Activated T-helper 1 cell treated with Interleukin-2 at 50 U/mL for 16 hours (primary cell): ENCODE data around the gene COG3.

ENCODE experiments used
- DNase-seq: peaks from one replicate; pipeline ENCODE4 v3.0.0-alpha.2; 2020; ENCODE audit warnings: low read depth

COG3 gene

GRCh38 chr13:45446181-45446580 is 18.6 kb upstream of the COG3 start:
- DNase-seq, result no peak

- no peak for DNase-seq
Observed at GRCh38 chr13:45447050-45447661, 17.6 kb upstream of the COG3 start.

GRCh38 chr13:45448965-45449559 is 15.7 kb upstream of the COG3 start:
- DNase-seq, result no peak

- DNase-seq, result no peak
Observed at GRCh38 chr13:45451282-45451681, 13.5 kb upstream of the COG3 start.

- no peak for DNase-seq
Observed at GRCh38 chr13:45454204-45454603, 10.5 kb upstream of the COG3 start.

GRCh38 chr13:45456196-45456972 is 8.4 kb upstream of the COG3 start:
- no peak for DNase-seq

- DNase-seq, result no peak
Observed at GRCh38 chr13:45464141-45464686, 525 bp upstream of the COG3 start.

- no peak for DNase-seq
Observed at GRCh38 chr13:45466359-45466758, 1.6 kb downstream of the COG3 start.

GRCh38 chr13:45468635-45469034 is 3.9 kb downstream of the COG3 start:
- no peak for DNase-seq

GRCh38 chr13:45472171-45472705 is 7.5 kb downstream of the COG3 start:
- DNase-seq, result no peak

GRCh38 chr13:45473627-45474026 is 8.9 kb downstream of the COG3 start:
- no peak for DNase-seq

GRCh38 chr13:45474584-45475454 is 10.1 kb downstream of the COG3 start:
- DNase-seq, result no peak

GRCh38 chr13:45479661-45480060 is 14.9 kb downstream of the COG3 start:
- DNase-seq, result no peak

GRCh38 chr13:45481688-45482087 is 16.9 kb downstream of the COG3 start:
- DNase-seq, result no peak

- DNase-seq, result no peak
Observed at GRCh38 chr13:45482571-45483173, 17.9 kb downstream of the COG3 start.

- no peak for DNase-seq
Observed at GRCh38 chr13:45487604-45488003, 22.9 kb downstream of the COG3 start.

GRCh38 chr13:45490068-45490467 is 25.3 kb downstream of the COG3 start:
- DNase-seq, result no peak

- no peak for DNase-seq
Observed at GRCh38 chr13:45492538-45492937, 27.8 kb downstream of the COG3 start.

GRCh38 chr13:45496942-45497341 is 32.2 kb downstream of the COG3 start:
- DNase-seq, result no peak

GRCh38 chr13:45500492-45501174 is 35.9 kb downstream of the COG3 start:
- DNase-seq, result no peak

- no peak for DNase-seq
Observed at GRCh38 chr13:45501175-45501526, 36.4 kb downstream of the COG3 start.
